Right kidney (tissue), 1 donor: ENCODE data around the gene FCGBP.
"Not testable (repeated sequence)": the region's sequence is repeated elsewhere in the genome, so short reads cannot be mapped to it uniquely, and the experiment has no call there.

Source experiments
- DNase-seq: peaks from one replicate; pipeline ENCODE4 v3.0.0-alpha.2; 2016

FCGBP gene

DNA sequence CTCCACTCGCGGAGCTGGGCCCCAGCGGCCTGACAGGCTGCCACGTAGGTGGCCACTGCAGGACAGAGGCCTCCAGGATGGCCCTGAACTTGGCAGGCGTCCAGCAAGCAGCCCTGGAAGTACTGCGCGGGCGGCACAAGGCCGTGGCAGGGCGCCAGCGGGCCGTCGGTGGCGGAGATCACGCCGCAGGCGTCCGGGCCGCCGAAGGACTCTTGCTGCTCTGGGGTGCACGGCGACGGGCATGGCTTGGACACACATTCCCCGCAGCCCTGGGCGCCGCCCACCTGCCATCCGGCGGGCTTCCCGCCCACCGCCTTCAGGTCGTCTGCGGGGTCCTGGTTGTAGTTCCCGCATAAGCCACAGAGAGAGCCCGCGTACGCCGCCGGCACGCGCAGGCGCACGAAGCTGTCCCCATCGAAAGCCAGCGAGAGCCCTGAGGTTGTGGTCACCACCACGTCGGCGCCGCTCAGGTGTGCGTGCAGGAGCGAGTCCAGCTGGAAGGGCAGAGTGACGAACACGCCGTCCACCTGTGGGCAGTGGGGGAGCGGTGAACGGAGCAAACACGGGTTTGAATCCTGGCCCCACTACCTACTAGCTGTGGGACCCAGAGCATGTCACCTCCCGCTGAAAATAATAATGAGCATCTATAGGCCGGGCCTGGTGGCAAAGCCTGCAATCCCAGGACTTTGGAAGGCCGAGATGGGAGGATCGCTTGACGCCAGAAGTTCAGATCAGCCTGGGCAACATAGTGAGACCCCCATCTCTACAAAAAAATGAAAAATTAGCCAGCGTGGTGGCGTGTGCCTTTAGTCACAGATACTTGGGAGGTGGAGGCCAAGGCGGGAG lies 42.6 kb downstream of the FCGBP start:
- DNase-seq, result peak; percentile 73

DNA sequence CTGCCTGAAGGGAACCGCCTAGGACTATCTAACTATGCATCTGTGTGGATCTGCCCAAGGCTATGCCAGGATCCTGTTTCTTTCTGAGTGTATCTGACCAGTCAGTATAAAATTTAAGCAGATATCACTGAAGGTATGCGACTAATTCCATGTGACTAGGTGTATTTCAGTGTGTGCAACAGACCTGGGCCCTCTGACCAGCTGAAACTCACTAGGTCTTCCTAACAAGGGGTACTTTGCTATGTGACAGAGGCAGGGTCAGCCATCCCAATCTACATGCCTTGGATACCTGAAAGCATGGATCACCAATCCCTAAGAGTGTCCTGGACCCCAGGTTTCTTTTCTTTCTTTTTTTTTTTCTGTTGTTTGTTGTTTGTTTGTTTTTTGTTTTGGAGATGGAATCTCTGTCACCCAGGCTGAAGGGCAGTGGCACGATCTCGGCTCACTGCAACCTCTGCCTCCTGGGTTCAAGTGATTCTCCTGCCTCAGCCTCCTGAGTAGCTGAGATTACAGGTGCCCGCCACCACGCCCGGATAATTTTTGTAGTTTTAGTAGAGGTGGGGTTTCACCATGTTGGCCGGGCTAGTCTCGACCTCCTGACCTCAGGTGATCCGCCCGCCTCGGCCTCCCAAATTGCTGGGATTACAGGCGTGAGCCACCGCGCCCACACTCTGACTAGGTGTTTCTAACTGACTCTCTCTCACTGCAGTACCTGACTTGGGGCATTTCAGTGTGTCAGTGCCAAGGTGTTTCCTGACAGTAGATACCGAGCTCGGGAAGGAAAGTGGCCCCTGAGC lies 43.5 kb downstream of the FCGBP start:
- no peak for DNase-seq

DNA sequence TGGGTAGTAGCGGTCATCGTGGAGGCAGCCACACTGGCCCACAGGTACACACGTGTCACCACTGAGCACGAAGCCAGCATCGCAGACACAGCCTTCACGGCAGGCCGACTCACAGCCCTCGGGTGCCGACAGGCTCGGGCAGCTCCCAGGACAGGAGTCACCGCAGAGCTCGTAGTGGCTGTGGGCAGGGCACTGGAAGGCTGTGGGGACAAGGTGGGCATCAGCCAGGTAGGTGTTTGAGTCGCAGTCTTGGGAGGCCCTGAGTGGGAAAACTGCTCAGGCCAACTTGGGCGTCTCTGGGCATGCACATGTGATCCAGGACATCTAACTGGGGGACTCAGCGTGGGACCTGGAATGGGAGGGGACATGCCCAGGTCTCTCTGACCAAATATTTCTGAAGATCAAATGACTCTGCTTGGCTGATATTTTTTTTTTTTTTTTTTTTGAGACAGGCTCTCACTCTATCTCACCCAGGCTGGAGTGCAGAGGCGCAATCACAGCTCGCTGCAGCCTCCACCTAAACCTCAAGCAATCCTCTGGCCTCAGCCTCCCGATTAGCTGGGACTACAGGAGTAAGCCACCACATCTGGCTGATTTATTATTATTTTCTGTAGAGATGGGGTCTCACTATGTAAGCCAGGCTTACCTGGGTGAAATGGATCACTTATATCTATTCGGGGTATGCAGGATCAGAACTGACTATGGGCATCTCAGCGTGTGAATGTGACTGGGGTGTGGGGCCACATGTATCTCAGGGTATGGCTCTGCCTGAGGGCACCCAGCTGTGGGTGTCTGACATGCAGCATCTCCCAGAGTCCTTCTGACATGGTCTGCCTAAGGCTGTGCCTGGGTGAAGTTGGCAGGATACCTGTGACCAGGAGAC lies 44.3 kb downstream of the FCGBP start:
- not testable (repeated sequence) for DNase-seq

DNA sequence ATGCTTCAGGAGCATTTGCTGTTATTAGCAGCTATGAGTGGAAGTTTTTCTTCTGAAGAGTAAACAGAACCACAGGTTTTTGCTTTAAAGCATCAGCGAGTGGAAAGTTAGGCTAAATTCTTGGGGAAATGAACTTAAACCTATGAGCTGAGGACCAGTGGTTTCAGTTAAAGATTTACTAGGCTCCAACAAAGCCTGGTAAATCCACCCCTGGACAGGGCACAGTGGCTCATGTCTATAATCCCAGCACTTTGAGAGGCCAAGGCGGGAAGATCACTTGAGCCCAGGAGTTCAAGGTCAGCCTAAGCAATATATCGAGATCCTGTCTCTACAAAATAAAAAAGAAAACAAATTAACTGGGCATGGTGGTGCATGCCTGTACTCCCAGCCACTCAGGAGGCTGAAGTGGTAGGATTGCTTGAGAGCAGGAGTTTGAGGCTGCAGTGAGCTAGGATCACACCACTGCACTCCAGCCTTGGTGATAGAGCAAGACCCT lies 46.9 kb downstream of the FCGBP start:
- DNase-seq, result not testable (repeated sequence)

DNA sequence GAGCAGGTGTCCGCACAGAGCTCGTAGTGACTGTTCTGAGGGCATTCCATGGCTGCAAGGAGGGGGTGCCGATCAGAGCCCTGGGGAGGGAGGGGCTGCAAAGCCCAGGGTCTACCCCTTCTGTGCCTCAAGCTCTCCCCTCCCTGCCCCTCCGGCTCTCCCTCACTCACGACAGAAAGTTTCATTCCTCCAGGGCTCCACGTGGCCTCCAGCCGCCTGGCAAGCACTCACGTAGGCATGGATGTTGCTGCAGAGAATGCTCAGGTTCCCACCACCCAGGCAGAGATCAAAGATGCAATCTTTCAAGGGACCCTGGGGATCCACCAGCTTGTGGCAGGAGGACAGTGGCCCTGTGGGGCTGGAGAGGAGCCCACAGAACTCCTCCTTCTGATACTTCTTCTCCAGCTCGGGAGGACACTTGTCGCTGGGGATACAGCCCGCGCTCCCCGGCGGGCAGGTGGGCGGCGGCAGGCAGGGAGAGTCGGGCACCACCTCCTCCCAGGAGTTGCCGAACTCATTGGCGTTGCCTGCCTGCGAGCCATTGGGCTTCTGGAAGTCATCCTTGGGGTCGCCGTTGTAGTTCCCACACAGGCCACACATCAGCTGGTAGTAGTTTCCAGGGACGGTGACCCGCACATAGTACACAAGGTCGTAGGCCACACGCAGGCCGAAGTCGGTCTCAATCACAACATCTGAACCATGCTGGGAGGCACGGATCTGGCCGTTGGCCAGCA lies 48.4 kb downstream of the FCGBP start:
- not testable (repeated sequence) for DNase-seq

DNA sequence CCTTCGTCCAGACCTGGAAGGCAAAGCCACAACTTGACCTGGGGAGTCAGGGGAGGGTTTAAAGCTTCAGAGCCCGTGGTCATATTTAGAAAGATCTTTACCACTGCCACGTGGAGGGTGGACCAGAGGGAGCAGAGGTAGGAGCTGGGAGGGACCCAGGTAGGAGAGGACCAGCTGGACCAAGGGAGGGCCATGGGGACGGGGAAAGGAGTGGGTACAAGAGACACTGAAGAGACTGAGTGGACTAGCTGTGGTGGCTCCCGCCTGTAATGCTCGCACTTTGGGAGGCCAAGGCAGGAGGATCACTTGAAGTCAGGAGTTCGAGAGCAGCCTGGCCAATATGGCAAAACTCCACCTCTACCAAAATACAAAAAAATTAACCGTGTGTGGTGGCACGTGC lies 49.7 kb downstream of the FCGBP start:
- DNase-seq, result not testable (repeated sequence)
